GM19468 (cell line): ENCODE measurements around the gene CMYA5.

ENCODE experiments used
- ATAC-seq: cut with Tn5 transposase; IDR thresholded peaks from one replicate; pipeline ENCODE4 v1.9.1; 2021; ENCODE audit warnings: mild to moderate bottlenecking, moderate library complexity, moderate number of reproducible peaks; ENCODE audit not compliant: unreplicated experiment; ENCODE audit errors: extremely low read depth

CMYA5 gene

GRCh38 chr5:79829260-79829659 is 139.6 kb downstream of the CMYA5 start:
- ATAC-seq, result no peak

DNA sequence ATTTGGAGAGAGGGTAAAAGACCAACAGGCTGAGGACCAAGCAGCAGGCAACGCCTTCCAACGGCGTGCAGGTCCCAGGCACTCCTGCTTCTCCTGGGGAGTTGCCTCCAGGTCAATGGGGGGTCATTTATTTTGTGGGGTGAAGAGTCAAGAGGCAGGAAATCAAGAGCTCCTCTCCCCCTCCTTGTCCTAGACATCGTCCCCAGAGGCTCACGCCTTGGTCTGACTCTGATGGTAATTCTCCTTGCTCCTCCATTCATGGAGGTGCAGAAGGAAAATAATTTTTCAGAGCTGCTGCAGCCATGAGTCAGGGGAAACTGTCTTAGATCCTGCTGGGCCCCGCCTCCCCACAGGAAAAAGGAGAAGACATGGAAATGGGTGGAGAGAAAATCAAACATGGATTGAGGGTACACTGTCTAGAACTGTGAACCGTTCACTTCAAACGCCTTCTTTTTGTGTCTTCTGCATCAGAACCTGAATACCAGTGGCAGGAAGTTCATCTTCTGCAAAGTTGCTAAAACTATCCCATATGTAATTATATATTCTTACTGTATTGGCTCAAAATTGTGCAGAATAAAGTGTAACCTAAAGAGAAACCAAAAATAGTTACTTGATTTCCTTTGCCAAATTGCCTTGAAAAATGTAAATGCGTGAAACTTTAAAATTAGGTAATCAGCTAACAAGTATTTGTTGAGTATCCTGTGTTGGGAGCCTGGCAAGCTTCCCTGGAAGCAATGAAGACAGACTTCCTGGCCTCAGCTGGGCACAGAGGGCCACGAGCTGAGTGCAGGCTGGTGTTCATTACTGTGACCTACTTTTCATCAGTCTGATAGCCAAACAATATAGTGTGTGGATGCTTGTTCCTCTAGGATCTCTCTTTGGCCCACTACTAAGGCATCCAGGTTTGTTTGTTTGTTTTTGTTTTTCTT is 142.0 kb downstream of the CMYA5 start:
- no peak for ATAC-seq

GRCh38 chr5:79832911-79833310 is 143.3 kb downstream of the CMYA5 start:
- ATAC-seq, result no peak

DNA sequence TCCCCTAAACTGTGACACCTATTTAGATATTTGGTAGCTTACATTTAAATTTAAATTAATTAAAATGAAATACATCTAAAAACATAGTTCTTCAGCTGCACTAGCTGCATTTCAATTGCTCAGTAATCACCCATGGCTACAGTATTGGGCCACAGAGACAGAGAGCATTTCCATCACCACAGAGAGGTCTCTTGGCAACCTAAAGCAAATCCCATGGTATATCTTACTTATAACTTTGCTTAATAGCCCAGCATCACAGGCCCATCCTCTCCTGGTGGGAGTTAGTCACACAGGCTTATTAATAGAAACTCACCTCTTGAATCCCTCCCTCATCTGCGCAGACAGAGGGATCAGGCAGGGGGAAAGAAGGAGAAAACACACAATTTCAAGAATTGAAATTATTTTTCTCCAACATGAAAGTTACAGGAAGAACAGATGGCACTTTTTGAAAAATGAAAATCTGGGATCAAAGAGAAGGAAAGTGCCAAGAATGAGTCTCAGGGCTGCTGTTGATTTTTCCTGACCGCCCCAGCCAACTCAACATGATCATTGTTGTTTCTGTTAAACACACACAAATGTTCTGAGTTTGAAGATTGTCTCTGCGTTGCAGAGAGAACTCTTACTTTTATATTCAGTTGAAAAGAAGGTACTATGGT is 144.6 kb downstream of the CMYA5 start:
- no peak for ATAC-seq

DNA sequence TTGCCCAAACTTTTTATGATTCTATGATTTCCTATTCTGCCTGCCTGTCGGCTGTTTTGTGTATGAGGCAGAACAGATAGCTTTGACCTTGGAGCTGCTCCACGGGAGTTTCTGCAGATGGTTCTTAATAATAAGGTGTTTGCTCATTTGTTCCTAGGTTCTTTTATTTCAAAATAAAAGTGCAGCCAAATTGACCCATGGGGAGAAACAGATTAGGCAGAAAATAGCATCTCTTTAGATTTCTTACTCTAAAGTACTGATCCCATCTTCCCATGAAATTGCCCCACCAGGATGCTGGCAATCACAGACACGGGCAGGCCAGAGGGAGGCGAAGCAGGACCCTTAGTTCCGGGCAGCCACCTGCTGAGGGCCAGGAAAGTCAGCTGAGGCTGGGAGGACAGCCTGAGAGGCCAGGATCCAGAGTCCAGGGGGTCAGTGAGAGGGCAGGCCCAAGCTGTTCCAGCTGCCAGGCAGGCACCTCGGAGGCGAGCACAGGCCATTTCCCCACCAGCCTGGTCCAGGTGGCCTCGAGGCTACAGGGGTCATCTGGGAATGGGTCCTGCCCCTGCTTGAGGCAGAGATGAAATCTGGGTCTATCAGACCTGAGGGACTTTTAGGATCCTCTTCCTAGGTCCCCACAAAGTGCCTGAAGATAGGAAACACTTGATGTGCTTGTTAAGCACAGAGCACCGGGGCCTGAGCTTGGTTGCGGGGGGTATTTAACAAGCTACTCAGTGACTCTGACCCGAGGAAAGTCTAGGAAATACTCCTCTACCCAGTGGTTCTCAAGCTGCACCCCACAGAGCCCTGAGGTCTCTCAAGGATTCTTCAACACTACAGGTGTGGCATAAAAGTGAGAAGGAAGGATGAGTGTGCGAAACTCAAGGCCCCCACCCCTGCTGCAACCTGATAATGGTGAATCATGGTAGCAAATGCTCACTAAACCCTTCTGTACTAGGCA is 145.4 kb downstream of the CMYA5 start:
- ATAC-seq, result no peak

- ATAC-seq, result no peak
Measured at GRCh38 chr5:79837761-79838551, 148.3 kb downstream of the CMYA5 start.

GRCh38 chr5:79840084-79840990 is 150.7 kb downstream of the CMYA5 start:
- no peak for ATAC-seq

DNA sequence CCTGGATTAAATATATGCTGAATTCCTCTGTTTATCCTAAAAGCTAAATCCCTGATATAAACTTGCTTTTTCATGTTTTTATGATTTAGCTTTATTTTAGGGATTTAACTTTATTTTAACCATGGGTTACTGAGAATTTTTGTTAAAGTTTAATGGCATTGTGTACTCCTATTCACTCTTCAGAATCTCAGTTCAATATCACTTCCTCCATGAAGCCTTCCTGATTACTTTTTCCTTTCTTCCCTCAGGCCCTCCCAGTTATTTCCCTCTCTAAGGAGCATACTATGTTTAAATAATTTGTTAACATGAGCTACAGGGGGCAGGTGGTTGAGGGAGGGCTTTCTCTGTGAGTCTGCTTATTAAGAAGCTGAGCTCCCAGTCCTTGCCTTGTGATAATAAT is 151.5 kb downstream of the CMYA5 start:
- no peak for ATAC-seq

GRCh38 chr5:79842006-79842881 is 152.6 kb downstream of the CMYA5 start:
- no peak for ATAC-seq

DNA sequence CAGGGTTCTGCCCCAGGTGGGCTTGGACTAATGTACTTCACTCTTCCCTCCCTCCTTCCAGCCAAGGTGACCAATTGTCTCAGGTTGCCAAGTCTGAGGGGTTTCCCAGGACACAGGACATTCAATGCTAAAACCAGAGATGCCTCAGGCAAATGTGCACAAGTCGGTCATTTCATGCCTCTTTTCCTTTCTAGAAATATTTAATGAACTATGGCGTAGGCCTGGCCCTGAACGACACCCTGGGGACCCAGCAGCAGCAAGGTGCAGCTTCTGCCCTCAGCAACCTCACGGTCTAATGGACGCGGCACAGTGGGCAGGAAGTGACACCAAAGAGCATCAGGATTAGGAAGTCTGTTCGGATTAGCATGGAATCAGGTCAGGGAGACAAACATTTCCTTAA is 153.4 kb downstream of the CMYA5 start:
- ATAC-seq, result no peak

GRCh38 chr5:79843450-79844388 is 154.1 kb downstream of the CMYA5 start:
- ATAC-seq, result no peak

DNA sequence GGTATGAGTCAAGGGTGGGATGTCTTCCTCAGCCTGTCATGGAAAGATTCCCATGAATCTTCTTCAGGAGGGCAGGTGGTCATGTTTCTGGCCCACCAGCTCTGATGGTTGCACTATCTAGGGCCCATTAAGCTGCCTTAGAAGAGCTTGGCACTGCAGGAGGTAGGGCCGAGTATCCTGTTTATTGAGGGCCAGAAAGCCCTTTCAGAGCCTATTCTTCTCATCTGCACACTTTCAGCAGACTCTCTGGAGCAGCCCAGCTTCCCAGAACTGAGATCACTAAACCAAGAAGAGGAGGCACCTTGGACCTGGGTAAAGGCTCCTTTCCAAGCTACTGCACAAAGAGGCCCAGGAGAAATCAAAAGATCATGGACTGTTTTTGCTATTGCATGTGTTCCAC is 154.9 kb downstream of the CMYA5 start:
- ATAC-seq, result no peak

- ATAC-seq, result no peak
Measured at GRCh38 chr5:79845448-79846197, 156.0 kb downstream of the CMYA5 start.

DNA sequence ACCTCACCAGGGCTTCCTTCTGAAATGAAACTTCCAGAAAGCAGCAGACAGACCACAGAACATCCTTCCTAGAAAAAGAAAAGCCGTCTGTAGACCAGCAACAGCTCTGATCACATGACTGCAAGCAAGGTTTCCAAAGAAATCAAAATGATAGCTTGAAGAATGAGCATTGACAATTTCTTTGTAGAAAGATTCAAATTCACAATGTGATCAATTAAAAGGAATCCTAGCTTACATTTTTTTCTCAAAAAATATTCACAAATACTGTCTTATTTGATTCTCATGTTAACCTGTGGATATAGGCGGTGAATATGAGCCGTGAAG is 156.5 kb downstream of the CMYA5 start:
- no peak for ATAC-seq

DNA sequence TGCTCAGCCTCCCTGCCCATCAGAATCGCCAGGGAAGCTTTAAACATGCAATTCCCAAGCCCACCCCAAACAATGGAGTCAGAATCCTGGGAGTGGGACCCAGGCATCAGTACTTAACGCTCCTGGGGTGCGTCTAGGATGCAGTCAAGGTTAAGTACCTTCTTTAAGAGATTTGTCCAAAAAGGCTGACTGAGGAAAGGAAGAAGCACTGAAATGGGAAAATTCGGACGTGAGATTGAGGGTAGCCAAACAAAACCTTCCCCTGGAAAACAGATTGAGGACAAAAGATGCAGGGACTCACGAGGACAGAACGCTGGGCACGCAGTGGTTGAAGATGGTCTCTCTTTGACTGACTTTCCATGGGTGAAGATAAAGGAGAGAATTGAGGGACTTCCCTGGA is 157.9 kb downstream of the CMYA5 start:
- no peak for ATAC-seq

GRCh38 chr5:79849061-79849460 is 159.4 kb downstream of the CMYA5 start:
- ATAC-seq, result no peak
